NT2/D1 (cell line): ENCODE measurements around the gene MAPK13.
A peak's percentile ranks its signal among the peaks of the same experiment; 100 is the strongest.

Experiments
- DNase-seq: peaks from one replicate; pipeline ENCODE4 v3.0.0-alpha.2; 2011; ENCODE audit warnings: low read depth, low spot score
- H3K27me3 ChIP-seq: 2 replicates; pipeline ENCODE4 v1.6.0; 2011; ENCODE audit warnings: mild to moderate bottlenecking; ENCODE audit not compliant: insufficient read length, insufficient read depth
- H3K36me3 ChIP-seq: 2 replicates; pipeline ENCODE4 v1.6.1; 2011; ENCODE audit warnings: mild to moderate bottlenecking, low read length, mixed read lengths; ENCODE audit not compliant: insufficient read depth, insufficient read length
- H3K4me1 ChIP-seq: 2 replicates; pipeline ENCODE4 v1.5.1; 2011; ENCODE audit not compliant: insufficient read depth, insufficient read length
- H3K4me3 ChIP-seq: 2 replicates; pipeline ENCODE4 v1.5.1; 2011; ENCODE audit warnings: low read depth; ENCODE audit not compliant: insufficient read length
- H3K9ac ChIP-seq: 2 replicates; pipeline ENCODE4 v1.6.0; 2011; ENCODE audit warnings: low read depth; ENCODE audit not compliant: insufficient read length
- H3K9me3 ChIP-seq: 2 replicates; pipeline ENCODE4 v1.5.1; 2011; ENCODE audit warnings: mild to moderate bottlenecking, low read length; ENCODE audit not compliant: insufficient read depth
- SUZ12 ChIP-seq: IDR thresholded peaks from 2 replicates; pipeline ENCODE4 v1.6.1; 2011; ENCODE audit not compliant: insufficient read length, insufficient read depth; ENCODE audit errors: extremely low read depth
- YY1 ChIP-seq: IDR thresholded peaks from 2 replicates; pipeline ENCODE4 v1.6.1; 2011; ENCODE audit not compliant: insufficient read length, insufficient read depth
- ZNF274 ChIP-seq: IDR thresholded peaks from 2 replicates; pipeline ENCODE4 v1.6.1; 2011; ENCODE audit warnings: mild to moderate bottlenecking, low read depth, low read length

MAPK13 gene

DNA sequence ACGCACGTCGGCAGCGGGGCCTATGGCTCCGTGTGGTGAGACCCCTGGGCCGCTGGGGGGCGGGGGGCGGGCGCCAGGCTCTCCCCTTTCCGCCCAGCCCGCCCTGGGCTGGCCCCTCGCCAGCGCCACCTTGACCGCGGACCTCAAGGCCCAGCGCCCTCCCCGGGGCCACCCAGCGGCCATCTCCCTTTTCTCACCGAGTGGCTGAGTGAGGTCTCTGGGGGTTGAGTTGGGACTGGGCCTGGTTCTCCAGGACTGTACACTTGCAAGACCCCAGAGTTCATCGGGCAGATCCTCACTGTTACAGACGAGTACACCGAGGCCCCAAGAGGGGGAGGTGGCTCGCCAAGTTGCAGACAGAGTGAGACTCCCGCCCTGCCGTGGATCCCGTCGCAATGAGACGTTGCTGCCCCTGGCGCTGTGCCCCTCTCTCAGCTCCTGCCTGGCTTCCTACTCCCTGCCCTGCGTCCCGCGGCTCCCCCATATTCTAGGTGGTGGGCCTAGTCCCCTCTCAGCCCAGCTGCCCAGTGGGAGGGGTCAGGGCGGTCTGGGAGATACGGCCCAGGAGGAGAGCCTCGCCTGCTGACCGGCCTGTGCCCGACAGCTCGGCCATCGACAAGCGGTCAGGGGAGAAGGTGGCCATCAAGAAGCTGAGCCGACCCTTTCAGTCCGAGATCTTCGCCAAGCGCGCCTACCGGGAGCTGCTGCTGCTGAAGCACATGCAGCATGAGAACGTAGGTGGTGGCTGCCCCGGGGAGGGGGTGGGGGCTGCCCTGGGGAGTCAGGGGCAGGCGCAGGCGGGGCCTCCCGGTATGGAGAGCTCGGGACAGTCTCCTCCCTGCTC lies 576 bp downstream of the MAPK13 start:
- peak overlapping the region; percentile 31 for H3K4me3 ChIP-seq
- DNase-seq = no peak
- H3K27me3 ChIP-seq = peaks cover 18% of the 10 kb centered on the region
- TF ChIP-seq SUZ12 = no peak
- no peak for TF ChIP-seq ZNF274
- TF ChIP-seq YY1 = no peak
- H3K9me3 ChIP-seq = no peaks in the 10 kb centered on the region
- peak overlapping the region; percentile 47 for H3K9ac ChIP-seq
- H3K4me1 ChIP-seq = peaks cover 8% of the 10 kb centered on the region
- no peaks in the 10 kb centered on the region for H3K36me3 ChIP-seq

DNA sequence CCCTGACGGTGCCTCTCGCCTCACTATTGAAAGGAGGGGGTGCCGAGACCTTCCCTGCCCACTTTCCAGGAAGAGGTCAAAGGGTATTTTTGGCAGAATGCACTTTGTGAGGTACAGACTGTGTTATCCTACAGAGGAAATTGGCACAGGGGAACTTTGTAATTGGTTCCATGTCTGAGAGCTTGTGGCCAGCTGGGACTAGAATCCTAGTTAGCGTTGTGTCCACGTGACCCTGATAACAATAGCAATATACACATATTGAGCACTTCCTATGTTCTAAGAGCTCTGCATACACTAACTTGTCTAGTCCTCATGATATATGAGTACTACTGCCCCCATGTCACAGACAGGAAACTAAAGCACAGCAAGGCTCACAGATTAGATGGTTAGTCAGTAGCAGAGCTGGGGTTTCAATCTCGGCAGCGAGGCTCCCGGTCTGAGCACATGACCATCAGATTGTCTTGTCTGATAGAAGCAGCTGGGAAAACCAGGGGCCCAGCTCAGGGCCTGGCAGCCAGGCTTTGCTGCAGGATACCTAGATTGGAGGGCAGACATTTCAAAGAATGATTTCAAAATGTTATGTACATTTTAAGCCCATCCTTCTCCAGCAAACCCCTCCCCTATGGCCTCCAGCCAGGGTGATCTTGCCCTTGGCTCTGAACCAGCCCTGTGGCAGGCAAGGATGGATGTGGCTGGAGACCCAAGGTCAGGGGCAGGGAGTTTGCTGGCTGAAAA lies 1.4 kb downstream of the MAPK13 start:
- Histone ChIP-seq H3K4me1 (peaks cover 13% of the 10 kb centered on the region), H3K9ac (no peak overlapping the region), H3K9me3 (no peaks in the 10 kb centered on the region), H3K36me3 (no peaks in the 10 kb centered on the region), H3K27me3 (peaks cover 18% of the 10 kb centered on the region), H3K4me3 (no peak overlapping the region)
- DNase-seq = no peak
- TF ChIP-seq SUZ12 (no peak), YY1 (no peak), ZNF274 (no peak)

DNA sequence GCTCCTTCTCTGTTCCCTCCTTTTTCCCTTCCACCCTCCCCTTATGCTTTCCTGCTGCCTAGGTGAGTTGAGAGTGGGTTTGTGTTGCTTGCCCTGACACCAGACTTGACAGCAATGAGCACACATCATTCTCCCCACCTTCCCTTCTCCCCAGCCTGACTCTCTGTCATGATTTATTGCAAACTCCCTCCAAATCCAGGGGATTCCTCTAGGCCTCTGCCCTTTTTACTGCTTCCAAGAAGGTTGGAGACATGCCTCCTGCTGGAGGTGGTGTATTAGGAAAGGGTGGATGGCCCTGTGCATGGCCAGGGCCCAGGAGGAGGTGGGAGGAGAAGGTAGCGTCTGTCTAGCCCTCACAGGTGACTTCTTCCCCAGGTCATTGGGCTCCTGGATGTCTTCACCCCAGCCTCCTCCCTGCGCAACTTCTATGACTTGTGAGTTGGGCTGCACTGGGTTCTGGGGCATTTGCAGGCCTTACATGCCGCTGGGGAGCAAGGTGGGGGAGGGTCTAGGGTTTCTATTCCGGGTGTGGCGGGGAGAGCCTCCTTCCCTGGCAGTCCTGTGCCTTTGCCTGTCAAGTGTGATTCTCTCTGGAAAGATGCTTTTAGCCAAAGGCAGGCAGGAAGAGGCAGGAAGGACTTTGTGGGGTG lies 2.1 kb downstream of the MAPK13 start:
- Histone ChIP-seq H3K9me3 (no peaks in the 10 kb centered on the region), H3K4me1 (peaks cover 13% of the 10 kb centered on the region), H3K27me3 (peaks cover 18% of the 10 kb centered on the region), H3K9ac (no peak overlapping the region), H3K36me3 (no peaks in the 10 kb centered on the region), H3K4me3 (no peak overlapping the region)
- DNase-seq = no peak
- TF ChIP-seq ZNF274 = no peak
- TF ChIP-seq YY1 = no peak
- no peak for TF ChIP-seq SUZ12

DNA sequence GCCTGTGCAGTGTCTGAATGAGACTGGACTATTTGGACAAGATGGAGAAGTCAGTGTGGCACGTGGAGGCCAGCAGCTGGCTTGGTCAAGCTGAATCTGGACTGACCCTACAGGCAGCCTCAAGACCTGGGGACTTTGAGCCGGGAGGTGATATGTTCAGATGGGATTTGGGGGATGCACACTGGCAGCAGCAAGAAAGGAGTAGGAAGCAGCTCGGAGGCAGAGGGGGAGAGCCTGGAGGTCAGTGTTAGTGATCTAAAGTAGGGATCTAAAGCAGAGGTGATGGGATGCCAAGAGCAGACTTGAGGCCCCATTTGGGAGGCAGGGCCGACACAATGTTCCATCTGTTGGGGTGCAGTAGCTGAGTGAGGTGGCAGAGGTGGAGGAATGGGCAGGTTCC lies 2.8 kb downstream of the MAPK13 start:
- Histone ChIP-seq H3K36me3 (no peaks in the 10 kb centered on the region), H3K27me3 (peaks cover 18% of the 10 kb centered on the region), H3K4me1 (peaks cover 13% of the 10 kb centered on the region), H3K9ac (no peak overlapping the region), H3K4me3 (no peak overlapping the region), H3K9me3 (no peaks in the 10 kb centered on the region)
- TF ChIP-seq YY1 = no peak
- TF ChIP-seq ZNF274 = no peak
- TF ChIP-seq SUZ12 = no peak
- DNase-seq = no peak

DNA sequence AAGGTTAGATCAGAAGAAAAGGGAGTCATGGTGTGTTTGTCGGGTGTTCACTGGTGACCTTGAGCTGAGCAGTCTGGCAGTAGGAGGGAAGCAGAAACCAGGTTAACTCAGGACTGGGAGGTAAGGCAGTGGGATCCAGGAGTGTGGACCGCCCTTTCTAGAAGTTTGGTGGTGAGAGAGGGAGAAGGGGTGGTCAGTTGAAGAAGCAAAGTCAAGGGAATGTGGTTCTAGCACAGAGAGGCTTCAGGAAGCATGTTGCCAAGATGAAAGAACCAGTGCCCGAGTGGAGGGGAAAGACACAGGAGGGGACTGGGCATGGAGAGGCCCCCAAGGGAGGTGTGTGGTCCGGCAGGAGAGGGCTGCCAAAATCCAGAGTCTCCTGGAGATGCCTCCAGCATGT lies 3.6 kb downstream of the MAPK13 start:
- Histone ChIP-seq H3K9me3 (no peaks in the 10 kb centered on the region), H3K9ac (no peak overlapping the region), H3K4me1 (peaks cover 13% of the 10 kb centered on the region), H3K4me3 (no peak overlapping the region), H3K36me3 (no peaks in the 10 kb centered on the region), H3K27me3 (peaks cover 12% of the 10 kb centered on the region)
- no peak for TF ChIP-seq SUZ12
- no peak for TF ChIP-seq YY1
- TF ChIP-seq ZNF274 = no peak
- no peak for DNase-seq

DNA sequence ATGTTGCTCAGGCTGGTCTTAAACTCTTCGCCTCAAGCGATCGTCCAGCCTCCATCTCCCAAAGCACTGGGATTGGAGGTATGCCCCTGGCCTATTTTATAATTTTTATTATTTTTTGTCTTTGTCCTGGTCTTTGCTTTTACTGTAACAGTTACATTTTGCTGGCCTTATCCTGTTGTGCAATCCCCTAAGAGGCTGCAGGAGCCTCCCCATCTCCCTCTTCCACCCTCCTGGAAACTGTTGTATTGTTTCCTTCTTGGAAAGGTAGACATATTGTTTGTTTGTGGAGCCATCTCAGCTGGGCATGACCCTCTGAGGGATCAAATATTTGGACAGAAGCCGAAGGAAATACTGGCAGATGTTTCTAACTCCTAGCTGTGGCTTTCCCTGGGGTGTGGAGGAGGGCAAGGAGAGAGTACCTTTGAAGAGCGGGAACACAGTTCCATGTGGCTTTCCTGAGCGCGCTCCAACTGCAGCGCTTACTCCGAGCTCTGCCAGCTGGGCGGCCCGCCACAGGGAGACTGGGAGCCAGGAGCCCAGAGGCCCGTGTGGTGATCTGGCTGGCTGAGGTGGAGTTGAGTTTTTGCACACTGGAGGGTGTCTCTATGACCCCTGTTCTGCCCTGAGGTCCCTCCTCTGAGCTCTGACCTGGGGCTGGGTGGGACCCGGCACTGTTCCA lies 4.9 kb downstream of the MAPK13 start:
- Histone ChIP-seq H3K4me1 (peaks cover 15% of the 10 kb centered on the region), H3K4me3 (no peak overlapping the region), H3K9ac (no peak overlapping the region), H3K27me3 (peaks cover under 1% of the 10 kb centered on the region), H3K9me3 (no peaks in the 10 kb centered on the region), H3K36me3 (no peaks in the 10 kb centered on the region)
- TF ChIP-seq SUZ12 (no peak), ZNF274 (no peak), YY1 (no peak)
- DNase-seq = no peak

DNA sequence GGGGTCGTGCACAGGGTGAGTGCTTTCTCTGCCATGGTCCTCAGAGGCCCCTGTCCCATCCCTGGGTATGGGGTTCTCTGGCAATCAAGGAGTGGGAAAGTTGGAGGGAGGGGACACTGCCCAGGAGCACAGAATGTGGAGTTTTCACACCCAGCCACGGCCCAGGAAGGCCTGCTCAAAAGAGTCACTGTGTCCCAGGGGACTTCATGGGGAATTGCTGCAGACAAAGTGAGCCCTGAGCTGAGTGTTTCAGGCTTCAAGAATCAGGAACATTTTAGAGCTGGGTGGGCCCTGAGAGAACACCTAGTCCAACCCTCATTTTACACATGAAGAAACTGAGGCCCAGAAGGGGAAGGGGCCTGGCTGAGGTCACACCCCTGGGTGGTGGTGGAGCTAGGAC lies 5.7 kb downstream of the MAPK13 start:
- no peak overlapping the region for H3K9ac ChIP-seq
- H3K36me3 ChIP-seq = no peaks in the 10 kb centered on the region
- DNase-seq = no peak
- H3K27me3 ChIP-seq = no peaks in the 10 kb centered on the region
- H3K4me1 ChIP-seq = peaks cover 12% of the 10 kb centered on the region
- no peak overlapping the region for H3K4me3 ChIP-seq
- no peaks in the 10 kb centered on the region for H3K9me3 ChIP-seq
- TF ChIP-seq ZNF274 (no peak), YY1 (no peak), SUZ12 (no peak)
